SK-N-MC (cell line): ENCODE results near the gene PCBP1.

ENCODE experiments used
- EZH2 ChIP-seq: fragments of 200-600 bp; sonication (generic); IDR thresholded peaks from one replicate; pipeline ENCODE4 v1.6.1; 2017; ENCODE audit warnings: antibody characterized with exemption
- FOXP2 ChIP-seq: optimal IDR thresholded peaks from 2 replicates; pipeline ENCODE3; 2011; ENCODE audit warnings: mild to moderate bottlenecking, moderate library complexity; ENCODE audit not compliant: insufficient read depth; ENCODE audit errors: extremely low read length, control extremely low read depth
- POLR2AphosphoS5 ChIP-seq: IDR thresholded peaks from 2 replicates; pipeline ENCODE4 v1.6.1; 2012; ENCODE audit warnings: mild to moderate bottlenecking, low read depth, low read length, borderline replicate concordance

DNA sequence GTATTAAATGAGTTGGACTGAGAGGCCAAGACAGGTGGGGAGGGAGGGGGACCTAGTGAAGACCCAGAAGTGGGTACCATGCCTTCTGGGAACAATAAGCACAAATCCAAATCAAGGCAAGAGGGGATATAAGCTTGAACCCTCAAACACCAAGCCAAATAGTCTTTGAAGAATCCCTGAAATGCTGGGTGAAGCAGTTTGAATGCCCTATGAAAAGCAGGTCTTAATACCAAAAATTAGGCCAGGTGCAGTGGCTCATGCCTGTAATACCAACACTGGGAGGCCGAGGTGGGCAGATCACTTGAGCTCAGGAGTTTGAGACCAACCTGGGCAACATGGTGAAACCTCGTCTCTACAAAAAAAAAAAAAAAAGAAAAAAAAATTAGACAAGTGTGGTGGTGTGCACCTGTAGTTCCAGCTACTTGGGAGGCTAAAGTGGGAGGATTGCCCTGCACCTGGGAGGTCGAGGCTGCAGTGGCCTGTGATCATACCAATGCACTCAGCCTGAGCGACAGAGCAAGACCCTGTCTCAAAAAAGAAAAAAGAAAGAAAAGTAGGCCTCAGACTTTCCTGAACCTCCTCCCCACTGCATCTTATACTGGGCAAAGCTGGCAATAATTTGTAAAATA lies 3.5 kb downstream of the PCBP1 start:
- TF ChIP-seq POLR2AphosphoS5 (no peak), EZH2 (no peak), FOXP2 (no peak)
